ENCODE data around the gene DRC1.

Gene DRC1

DNA sequence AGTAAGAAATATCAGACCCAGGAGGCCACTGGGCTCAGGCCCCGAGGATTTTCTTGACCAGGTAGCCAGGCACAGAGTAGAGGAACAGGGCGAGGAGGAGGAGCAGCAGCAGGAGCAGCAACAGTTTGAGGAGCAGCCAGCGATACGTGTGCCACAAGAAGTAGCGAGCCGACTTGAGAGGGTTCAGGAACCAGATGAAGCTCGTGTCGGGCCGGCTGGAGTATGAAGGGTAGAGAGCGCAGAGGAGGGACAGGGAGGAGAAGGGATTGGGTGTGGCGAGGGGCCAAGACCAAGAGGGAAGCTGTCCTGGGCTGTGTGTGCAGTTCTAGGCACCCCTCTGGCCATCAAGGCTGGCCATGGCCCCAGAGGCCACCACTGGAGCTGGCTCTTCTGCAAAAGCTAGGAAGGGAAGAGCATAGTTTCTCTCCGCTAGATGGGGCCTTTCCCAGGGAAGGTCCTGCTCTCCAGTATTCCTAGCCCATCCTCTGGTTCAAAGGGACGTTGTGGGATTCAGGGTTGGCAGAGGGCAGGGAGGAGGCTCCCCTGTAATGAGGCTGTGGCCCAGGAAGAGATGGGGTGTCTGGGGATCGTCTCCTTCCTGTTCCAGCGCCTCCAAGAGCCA lies 58.4 kb downstream of the DRC1 start:
- H3K36me3 ChIP-seq (replicated peaks) = no peaks in the 10 kb centered on the region
- TF ChIP-seq, protein P1, sequence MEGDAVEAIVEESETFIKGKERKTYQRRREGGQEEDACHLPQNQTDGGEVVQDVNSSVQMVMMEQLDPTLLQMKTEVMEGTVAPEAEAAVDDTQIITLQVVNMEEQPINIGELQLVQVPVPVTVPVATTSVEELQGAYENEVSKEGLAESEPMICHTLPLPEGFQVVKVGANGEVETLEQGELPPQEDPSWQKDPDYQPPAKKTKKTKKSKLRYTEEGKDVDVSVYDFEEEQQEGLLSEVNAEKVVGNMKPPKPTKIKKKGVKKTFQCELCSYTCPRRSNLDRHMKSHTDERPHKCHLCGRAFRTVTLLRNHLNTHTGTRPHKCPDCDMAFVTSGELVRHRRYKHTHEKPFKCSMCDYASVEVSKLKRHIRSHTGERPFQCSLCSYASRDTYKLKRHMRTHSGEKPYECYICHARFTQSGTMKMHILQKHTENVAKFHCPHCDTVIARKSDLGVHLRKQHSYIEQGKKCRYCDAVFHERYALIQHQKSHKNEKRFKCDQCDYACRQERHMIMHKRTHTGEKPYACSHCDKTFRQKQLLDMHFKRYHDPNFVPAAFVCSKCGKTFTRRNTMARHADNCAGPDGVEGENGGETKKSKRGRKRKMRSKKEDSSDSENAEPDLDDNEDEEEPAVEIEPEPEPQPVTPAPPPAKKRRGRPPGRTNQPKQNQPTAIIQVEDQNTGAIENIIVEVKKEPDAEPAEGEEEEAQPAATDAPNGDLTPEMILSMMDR (IDR thresholded peaks at IDR 0.05; ENCODE audit: low read depth, low read length, missing control alignments) = peak; percentile 36
- in situ Hi-C loops (cut with HindIII; ENCODE audit: low pct_ligation_motif_present, low sequenced_read_pairs) = no loop called here
- no peak overlapping the region for H3K27ac ChIP-seq
- no peaks in the 10 kb centered on the region for H3K27me3 ChIP-seq (replicated peaks)
- no peak overlapping the region for H3K4me3 ChIP-seq (ENCODE audit: low read depth, low read length)
- DNase-seq = no peak

DNA sequence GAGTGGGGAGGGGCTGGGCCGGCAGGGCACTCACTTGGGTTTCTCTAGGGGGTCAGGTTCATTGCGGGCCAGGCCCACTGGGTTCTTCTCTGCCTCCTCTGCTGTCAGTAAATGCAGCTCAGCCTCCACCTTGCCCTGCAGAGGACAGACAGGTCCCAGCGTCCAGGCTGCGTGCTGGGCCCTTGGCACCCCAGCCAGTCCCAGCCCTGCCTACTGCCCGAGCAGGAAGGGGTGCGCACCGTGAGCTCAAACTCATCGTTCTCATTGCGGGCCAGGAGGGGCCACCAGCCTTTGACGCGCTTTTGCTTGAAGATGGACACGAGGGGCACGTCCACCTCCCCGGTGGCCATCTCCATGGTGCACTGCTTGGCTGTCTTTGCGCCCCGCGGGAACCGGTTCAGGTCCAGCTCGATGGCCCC lies 58.9 kb downstream of the DRC1 start:
- in situ Hi-C loops (cut with HindIII; ENCODE audit: low pct_ligation_motif_present, low sequenced_read_pairs) = no loop called here
- DNase-seq = no peak
- Histone ChIP-seq H3K4me3 (ENCODE audit: low read depth, low read length) (no peak overlapping the region), H3K27ac (no peak overlapping the region), H3K36me3 (replicated peaks) (no peaks in the 10 kb centered on the region), H3K27me3 (replicated peaks) (no peaks in the 10 kb centered on the region)
- TF ChIP-seq, protein P1 (IDR thresholded peaks at IDR 0.05; ENCODE audit: low read depth, low read length, missing control alignments) = no peak

DNA sequence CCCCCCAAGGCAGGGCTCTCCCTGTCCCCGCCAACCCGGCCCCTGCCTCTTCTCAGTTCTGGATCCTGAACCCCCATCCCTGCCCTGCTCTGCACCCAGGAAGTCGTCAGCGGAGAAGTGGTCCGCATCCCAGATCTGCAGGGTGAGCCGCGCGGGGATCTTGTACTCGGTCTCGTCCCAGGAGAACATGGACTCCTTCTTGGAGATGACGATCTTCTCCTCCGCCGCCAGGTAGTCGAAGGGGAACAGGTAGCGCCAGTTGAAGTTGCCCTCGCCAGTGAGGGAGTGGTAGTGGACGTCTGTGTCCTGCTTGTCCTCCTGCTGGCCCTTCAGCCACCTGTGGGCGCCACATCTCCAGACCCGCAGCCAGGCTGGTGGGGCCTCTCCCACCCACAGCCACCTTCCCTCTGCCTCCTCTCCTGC lies 59.9 kb downstream of the DRC1 start:
- DNase-seq = no peak
- H3K27ac ChIP-seq = no peak overlapping the region
- in situ Hi-C loops (cut with HindIII; ENCODE audit: low pct_ligation_motif_present, low sequenced_read_pairs) = no loop called here
- no peaks in the 10 kb centered on the region for H3K36me3 ChIP-seq (replicated peaks)
- no peak overlapping the region for H3K4me3 ChIP-seq (ENCODE audit: low read depth, low read length)
- TF ChIP-seq, protein P1 (IDR thresholded peaks at IDR 0.05; ENCODE audit: low read depth, low read length, missing control alignments) = no peak
- H3K27me3 ChIP-seq (replicated peaks) = no peaks in the 10 kb centered on the region

DNA sequence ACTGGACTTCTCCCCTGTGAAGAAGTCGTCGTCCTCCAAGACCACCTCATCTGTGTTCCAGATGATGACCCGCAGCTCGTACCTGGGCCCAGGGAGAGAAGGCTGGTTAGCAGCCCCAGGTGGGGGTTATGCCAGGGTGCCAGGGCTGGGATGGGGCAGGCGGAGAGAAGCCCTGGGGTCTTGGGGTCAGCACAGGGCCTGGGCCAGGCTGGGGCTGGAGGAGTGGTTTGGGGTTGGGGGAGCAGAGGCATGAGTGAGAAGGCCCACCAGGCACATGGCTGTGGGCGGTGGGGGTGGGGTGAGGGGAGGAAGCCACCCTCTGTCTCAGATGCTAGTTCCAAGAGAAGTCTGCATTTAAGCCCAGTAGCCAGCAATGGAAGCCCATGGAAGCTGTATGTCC lies 60.4 kb downstream of the DRC1 start:
- Histone ChIP-seq H3K4me3 (ENCODE audit: low read depth, low read length) (no peak overlapping the region), H3K27ac (no peak overlapping the region), H3K36me3 (replicated peaks) (no peaks in the 10 kb centered on the region), H3K27me3 (replicated peaks) (no peaks in the 10 kb centered on the region)
- TF ChIP-seq, protein P1 (IDR thresholded peaks at IDR 0.05; ENCODE audit: low read depth, low read length, missing control alignments) = no peak
- in situ Hi-C loops (cut with HindIII; ENCODE audit: low pct_ligation_motif_present, low sequenced_read_pairs) = no loop called here
- DNase-seq = no peak

DNA sequence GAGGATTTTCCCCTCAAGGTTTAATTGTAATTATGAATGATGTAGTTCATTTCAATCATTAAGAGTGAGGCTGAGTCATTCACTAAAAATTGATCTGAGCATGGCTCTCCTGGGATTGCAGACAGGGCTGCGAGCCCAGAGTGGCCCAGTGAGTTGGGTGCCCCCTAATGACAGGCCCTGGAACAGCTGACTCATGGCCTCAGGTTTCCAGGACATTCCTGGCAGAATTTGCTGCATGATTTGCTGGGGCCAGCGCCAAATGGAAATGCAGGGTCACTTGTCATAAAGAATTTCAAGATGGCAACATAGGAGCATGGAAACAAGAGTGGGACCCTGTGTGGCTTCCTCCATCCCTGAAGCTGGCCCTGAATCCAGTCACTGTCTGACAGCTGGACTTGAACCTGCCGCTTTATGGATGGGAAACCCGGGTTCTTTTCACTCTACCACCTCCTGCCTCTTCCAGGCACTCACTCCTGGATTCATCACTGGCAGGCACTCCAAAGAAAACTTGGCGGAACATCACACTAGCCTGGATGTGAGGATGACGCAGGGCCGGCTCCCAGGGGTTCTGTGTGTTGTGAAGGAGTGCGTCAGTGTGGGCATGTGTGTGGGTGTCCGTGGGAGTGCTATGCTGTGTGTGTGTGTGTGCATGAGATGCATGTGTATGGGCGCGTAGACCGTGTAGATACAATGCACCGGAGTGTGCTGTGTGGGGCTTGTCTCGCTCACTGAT lies 61.0 kb downstream of the DRC1 start:
- Histone ChIP-seq H3K36me3 (replicated peaks) (no peaks in the 10 kb centered on the region), H3K27me3 (replicated peaks) (no peaks in the 10 kb centered on the region), H3K27ac (no peak overlapping the region), H3K4me3 (ENCODE audit: low read depth, low read length) (no peak overlapping the region)
- in situ Hi-C loops (cut with HindIII; ENCODE audit: low pct_ligation_motif_present, low sequenced_read_pairs) = no loop called here
- peak; percentile 73 for DNase-seq
- TF ChIP-seq, protein P1 (IDR thresholded peaks at IDR 0.05; ENCODE audit: low read depth, low read length, missing control alignments) = peak; percentile 85
